HuH-7.5 (cell line): ENCODE data around the gene DCN.
"Not testable (repeated sequence)": the region's sequence is repeated elsewhere in the genome, so short reads cannot be mapped to it uniquely, and the experiment has no call there.

Experiments
- DNase-seq: peaks from one replicate; pipeline ENCODE4 v3.0.0; 2011; ENCODE audit warnings: low spot score

DCN gene

GRCh38 chr12:91182636-91183455 lies at the start of gene DCN:
TSS of gene DCN (minus strand) at chr12:91182817. CDS start at chr12:91178552, 4,265 bp downstream.
- no peak for DNase-seq

- DNase-seq, result no peak
Observed at GRCh38 chr12:91230841-91231240, 48.2 kb upstream of the DCN start.

GRCh38 chr12:91226951-91227350 lies 44.3 kb upstream of the DCN start:
- DNase-seq, result no peak

GRCh38 chr12:91225316-91225715 lies 42.7 kb upstream of the DCN start:
- no peak for DNase-seq

GRCh38 chr12:91224401-91224800 lies 41.8 kb upstream of the DCN start:
- no peak for DNase-seq

- no peak for DNase-seq
Observed at GRCh38 chr12:91222746-91223145, 40.1 kb upstream of the DCN start.

- DNase-seq, result no peak
Observed at GRCh38 chr12:91219919-91220318, 37.3 kb upstream of the DCN start.

- DNase-seq, result no peak
Observed at GRCh38 chr12:91219511-91219910, 36.9 kb upstream of the DCN start.

GRCh38 chr12:91216871-91217270 lies 34.3 kb upstream of the DCN start:
- DNase-seq, result no peak

GRCh38 chr12:91215940-91216454 lies 33.4 kb upstream of the DCN start:
- no peak for DNase-seq

- no peak for DNase-seq
Observed at GRCh38 chr12:91211866-91212265, 29.2 kb upstream of the DCN start.

GRCh38 chr12:91210618-91211017 lies 28.0 kb upstream of the DCN start:
- DNase-seq, result no peak

GRCh38 chr12:91210144-91210543 lies 27.5 kb upstream of the DCN start:
- DNase-seq, result no peak

GRCh38 chr12:91207301-91207700 lies 24.7 kb upstream of the DCN start:
- DNase-seq, result not testable (repeated sequence)

- no peak for DNase-seq
Observed at GRCh38 chr12:91205811-91206210, 23.2 kb upstream of the DCN start.

- no peak for DNase-seq
Observed at GRCh38 chr12:91204421-91204820, 21.8 kb upstream of the DCN start.

- no peak for DNase-seq
Observed at GRCh38 chr12:91203610-91204009, 21.0 kb upstream of the DCN start.

GRCh38 chr12:91202390-91202789 lies 19.8 kb upstream of the DCN start:
- no peak for DNase-seq

- no peak for DNase-seq
Observed at GRCh38 chr12:91196436-91196835, 13.8 kb upstream of the DCN start.

- no peak for DNase-seq
Observed at GRCh38 chr12:91194500-91194899, 11.9 kb upstream of the DCN start.

GRCh38 chr12:91191513-91192111 lies 9.0 kb upstream of the DCN start:
- DNase-seq, result no peak

GRCh38 chr12:91189516-91189915 lies 6.9 kb upstream of the DCN start:
- no peak for DNase-seq

GRCh38 chr12:91188778-91189177 lies 6.2 kb upstream of the DCN start:
- DNase-seq, result no peak

- DNase-seq, result no peak
Observed at GRCh38 chr12:91186156-91186555, 3.5 kb upstream of the DCN start.
